Activated T-cell treated with anti-CD3 and anti-CD28 coated beads, Interleukin-2, amount 50 U/mL, for 48 hours (primary cell): ENCODE results near the gene PFDN6.
"Not testable (repeated sequence)": the region's sequence is repeated elsewhere in the genome, so short reads cannot be mapped to it uniquely, and the experiment has no call there.

ENCODE experiments used
- DNase-seq, 2 experiments: peaks; one replicate each; pipeline ENCODE4 v3.0.0-alpha.2; 2020

Gene PFDN6

GRCh38 chr6:33288921-33289783 is at the start of gene PFDN6, which contains the start of gene WDR46:
Gene PFDN6, plus strand, starts transcription at chr6:33289601. Its CDS starts 256 bp downstream, at chr6:33289857.
Gene WDR46, minus strand, starts transcription at chr6:33289239. Its CDS starts 69 bp downstream, at chr6:33289170.
- DNase-seq, result peak; percentile 86 to 87

- DNase-seq, result no peak
These were observed 47.4 kb upstream of the PFDN6 start for GRCh38 chr6:33241968-33242367.

- DNase-seq, result no peak
These were observed 45.9 kb upstream of the PFDN6 start for GRCh38 chr6:33243476-33243875.

- DNase-seq, result peak; percentile 96 to 98
These were observed 41.3 kb upstream of the PFDN6 start for GRCh38 chr6:33247977-33248642.

GRCh38 chr6:33248643-33248931 is 40.8 kb upstream of the PFDN6 start:
- no peak for DNase-seq

- peak; percentile 96 to 98 for DNase-seq
These were observed 40.3 kb upstream of the PFDN6 start for GRCh38 chr6:33248932-33249731.

- peak in 1 of 2 experiments; percentile 47 for DNase-seq
These were observed 39.4 kb upstream of the PFDN6 start for GRCh38 chr6:33249732-33250630.

GRCh38 chr6:33250731-33251130 is 38.7 kb upstream of the PFDN6 start:
- DNase-seq, result no peak

GRCh38 chr6:33251395-33252012 is 37.9 kb upstream of the PFDN6 start:
- DNase-seq, result peak in 1 of 2 experiments; percentile 40

- no peak for DNase-seq
These were observed 36.6 kb upstream of the PFDN6 start for GRCh38 chr6:33252759-33253158.

- no peak for DNase-seq
These were observed 34.8 kb upstream of the PFDN6 start for GRCh38 chr6:33254591-33254990.

- no peak for DNase-seq
These were observed 30.4 kb upstream of the PFDN6 start for GRCh38 chr6:33259032-33259431.

- not testable (repeated sequence) for DNase-seq
These were observed 26.9 kb upstream of the PFDN6 start for GRCh38 chr6:33262490-33262889.

- no peak for DNase-seq
These were observed 25.4 kb upstream of the PFDN6 start for GRCh38 chr6:33264015-33264414.

- no peak for DNase-seq
These were observed 18.3 kb upstream of the PFDN6 start for GRCh38 chr6:33271117-33271467.

- DNase-seq, result peak; percentile 92 to 93
These were observed 17.7 kb upstream of the PFDN6 start, which contains the start of the genes RPS18 and VPS52 for GRCh38 chr6:33271468-33272274. Gene RPS18, plus strand, starts transcription at chr6:33272075. Its CDS starts 45 bp downstream, at chr6:33272120. Gene VPS52, minus strand, starts transcription at chr6:33271876. Its CDS starts 201 bp downstream, at chr6:33271675.

- no peak for DNase-seq
These were observed 16.9 kb upstream of the PFDN6 start for GRCh38 chr6:33272275-33273128.

GRCh38 chr6:33273129-33273923 is 16.1 kb upstream of the PFDN6 start:
- no peak for DNase-seq
